Heart left ventricle (tissue), 13 donors: ENCODE results near the gene MAST4.
A peak's percentile ranks its signal among the peaks of the same experiment; 100 is the strongest.

Experiments used
- CTCF ChIP-seq, 12 donors: fragments of 200-600 bp; sonication (generic) in 4 of 12; IDR thresholded peaks; one replicate each; pipeline versions ENCODE4 v1.5.0 to v1.8.0; 2018 to 2022; ENCODE audit warnings: antibody characterized with exemption in 12 of 12, mild to moderate bottlenecking in 5 of 12
- POLR2A ChIP-seq, 2 donors: fragments of 450-650 bp; IDR thresholded peaks; one replicate each; pipeline ENCODE4 v1.6.1; 2017; ENCODE audit warnings: antibody characterized with exemption in 2 of 2, mild to moderate bottlenecking in 2 of 2, moderate library complexity in 2 of 2
- donor health status: ischemic (EF 13 %, LVEDD 7.1; RV severe dilation, severe dysfunction).
- donor health status: DM: no; HTN: yes; CAD: no.
- donor health status: DM: no; HTN: no; CAD: no.
- donor health status: ischemic (EF 25% LVEDD 6.9; RV normal size, moderate dysfunction).
- donor health status: ischemic (EF 25% LVEDD 5.7; RV mildly dilated, moderate dysfunction).
- donor health status: ischemic (EF 35%, LVEDD 5.7; RV mildly dilated, moderate dysfunction).
- donor health status: nonischemic (EF 11% LVEDD 7.7; RV severe dilation, severe dysfunction).
- donor health status: DM: yes; HTN: yes; CAD: no.
- donor health status: PGD.
- donor health status: ischemic (EF 29% LVEDD 5.4; RV normal size, mild dysfunction).
- donor health status: nonischemic (EF 23%, LVEDD 6.1; RV moderate dilation, normal function).

GRCh38 chr5:66814146-66814991, 218.2 kb downstream of the MAST4 start:
- TF ChIP-seq CTCF (IDR thresholded peaks at IDR 0.05) (peak; percentile 54 to 82 (median 74)), POLR2A (IDR thresholded peaks at IDR 0.05) (no peak)
